ENCODE data around the gene CSAG1.
"Not testable (repeated sequence)": the region's sequence is repeated elsewhere in the genome, so short reads cannot be mapped to it uniquely, and the experiment has no call there.

DNA sequence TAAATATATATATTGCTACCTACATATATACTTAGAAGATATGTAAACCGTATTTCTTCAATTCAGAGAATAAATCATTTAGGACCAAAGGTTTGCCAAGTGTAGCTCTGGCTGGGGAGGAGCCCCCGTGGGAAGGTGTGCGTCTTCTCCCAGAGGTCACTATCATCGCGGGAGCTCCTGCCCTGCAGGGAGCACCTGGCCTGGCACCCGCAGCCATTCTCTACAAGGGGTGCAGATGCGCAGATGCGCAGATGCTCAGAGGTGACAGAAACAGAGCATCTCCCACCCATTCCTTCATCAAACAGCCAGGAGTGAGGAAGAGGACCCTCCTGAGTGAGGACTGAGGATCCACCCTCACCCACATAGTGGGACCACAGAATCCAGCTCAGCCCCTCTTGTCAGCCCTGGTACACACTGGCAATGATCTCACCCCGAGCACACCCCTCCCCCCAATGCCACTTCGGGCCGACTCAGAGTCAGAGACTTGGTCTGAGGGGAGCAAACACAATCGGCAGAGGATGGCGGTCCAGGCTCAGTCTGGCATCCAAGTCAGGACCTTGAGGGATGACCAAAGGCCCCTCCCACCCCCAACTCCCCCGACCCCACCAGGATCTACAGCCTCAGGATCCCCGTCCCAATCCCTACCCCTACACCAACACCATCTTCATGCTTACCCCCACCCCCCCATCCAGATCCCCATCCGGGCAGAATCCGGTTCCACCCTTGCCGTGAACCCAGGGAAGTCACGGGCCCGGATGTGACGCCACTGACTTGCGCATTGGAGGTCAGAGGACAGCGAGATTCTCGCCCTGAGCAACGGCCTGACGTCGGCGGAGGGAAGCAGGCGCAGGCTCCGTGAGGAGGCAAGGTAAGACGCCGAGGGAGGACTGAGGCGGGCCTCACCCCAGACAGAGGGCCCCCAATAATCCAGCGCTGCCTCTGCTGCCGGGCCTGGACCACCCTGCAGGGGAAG is 19.4 kb downstream of the CSAG1 start, which contains the start of gene MAGEA2B:
- TF ChIP-seq CTCF (IDR thresholded peaks at IDR 0.05; ENCODE audit: extremely low read depth in 1 of 2, insufficient read depth in 1 of 2, low read depth in 1 of 2, low read length in 2 of 2); MYC (IDR thresholded peaks at IDR 0.05; ENCODE audit: low read depth, low read length); POLR2A (IDR thresholded peaks at IDR 0.05; ENCODE audit: low read depth, low read length); JUN (IDR thresholded peaks at IDR 0.05; ENCODE audit: borderline replicate concordance, insufficient read depth, insufficient read length, low read depth): not testable (repeated sequence)
- TF ChIP-seq, protein P1, sequence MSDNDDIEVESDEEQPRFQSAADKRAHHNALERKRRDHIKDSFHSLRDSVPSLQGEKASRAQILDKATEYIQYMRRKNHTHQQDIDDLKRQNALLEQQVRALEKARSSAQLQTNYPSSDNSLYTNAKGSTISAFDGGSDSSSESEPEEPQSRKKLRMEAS (IDR thresholded peaks at IDR 0.05; ENCODE audit: insufficient read depth, insufficient read length), result not testable (repeated sequence)
